ENCODE data around the gene POLD3.

Gene POLD3, protein sequence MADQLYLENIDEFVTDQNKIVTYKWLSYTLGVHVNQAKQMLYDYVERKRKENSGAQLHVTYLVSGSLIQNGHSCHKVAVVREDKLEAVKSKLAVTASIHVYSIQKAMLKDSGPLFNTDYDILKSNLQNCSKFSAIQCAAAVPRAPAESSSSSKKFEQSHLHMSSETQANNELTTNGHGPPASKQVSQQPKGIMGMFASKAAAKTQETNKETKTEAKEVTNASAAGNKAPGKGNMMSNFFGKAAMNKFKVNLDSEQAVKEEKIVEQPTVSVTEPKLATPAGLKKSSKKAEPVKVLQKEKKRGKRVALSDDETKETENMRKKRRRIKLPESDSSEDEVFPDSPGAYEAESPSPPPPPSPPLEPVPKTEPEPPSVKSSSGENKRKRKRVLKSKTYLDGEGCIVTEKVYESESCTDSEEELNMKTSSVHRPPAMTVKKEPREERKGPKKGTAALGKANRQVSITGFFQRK

DNA sequence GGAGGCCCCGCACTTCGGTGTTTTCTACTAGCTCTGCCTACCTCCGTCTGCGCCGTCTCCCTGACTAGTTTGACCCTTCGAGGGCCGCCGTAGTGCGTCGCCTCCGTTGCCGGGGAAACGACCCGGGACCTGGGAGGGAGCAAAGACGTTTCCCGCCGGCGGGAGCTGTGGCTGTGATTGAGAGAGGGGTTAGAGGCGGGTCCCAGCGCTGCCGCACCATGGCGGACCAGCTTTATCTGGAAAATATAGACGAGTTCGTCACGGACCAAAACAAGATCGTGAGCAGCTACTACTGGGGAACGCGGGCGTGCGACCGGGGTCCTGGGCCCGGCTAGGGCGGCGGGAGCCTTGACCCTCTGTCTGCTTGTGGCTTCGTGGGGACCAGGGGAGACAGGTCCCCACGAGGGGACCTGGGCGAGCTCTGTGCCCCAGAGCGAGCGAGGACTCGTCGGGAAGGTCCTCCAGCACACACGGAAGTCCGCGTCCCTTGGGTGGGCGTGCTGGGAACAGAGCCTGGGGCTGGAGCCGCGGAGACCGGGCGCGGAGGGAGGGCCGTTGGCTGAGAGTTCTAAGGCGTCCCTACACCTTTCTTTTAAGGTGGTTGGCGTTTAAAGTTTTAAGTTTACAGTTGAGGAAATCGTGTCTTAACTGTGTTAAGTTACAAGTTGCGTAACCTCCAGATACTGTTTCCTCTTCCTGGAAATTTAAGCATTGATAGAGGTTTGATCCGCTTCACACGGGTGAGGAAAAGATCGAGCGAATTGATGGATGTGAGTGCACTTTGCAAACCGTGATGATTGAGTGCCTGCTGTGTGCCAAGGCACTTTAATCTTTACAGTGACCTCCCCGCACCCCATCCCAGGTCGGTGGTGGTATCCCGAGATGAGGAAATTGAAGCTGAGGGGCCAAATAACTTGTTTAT lies at the start of gene POLD3:
Gene POLD3, plus strand, starts transcription at position 142 of the 922 bp plus-strand sequence. Its CDS starts 77 bp downstream, at position 219.
- peak; percentile 91 to 93 for DNase-seq

DNA sequence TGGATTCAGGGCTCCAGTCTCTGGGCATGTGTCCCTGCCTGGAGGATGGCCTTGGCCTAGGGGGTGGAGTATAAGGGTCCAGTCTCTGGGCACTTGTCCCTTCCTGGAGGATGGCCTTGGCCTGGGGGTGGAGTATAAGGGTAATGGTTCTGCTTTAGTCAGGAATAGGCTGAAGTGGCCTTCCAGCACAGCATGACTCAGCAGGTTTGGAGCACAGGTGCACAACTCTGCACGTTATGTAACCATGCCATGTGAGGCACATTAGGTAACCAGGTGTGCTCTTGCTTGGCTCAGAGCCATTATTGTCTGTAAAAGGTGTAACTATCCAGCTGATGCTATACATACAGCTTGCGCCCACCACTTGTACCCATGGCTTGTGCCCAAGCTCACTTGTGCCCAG lies 48.4 kb upstream of the POLD3 start:
- no peak for DNase-seq

DNA sequence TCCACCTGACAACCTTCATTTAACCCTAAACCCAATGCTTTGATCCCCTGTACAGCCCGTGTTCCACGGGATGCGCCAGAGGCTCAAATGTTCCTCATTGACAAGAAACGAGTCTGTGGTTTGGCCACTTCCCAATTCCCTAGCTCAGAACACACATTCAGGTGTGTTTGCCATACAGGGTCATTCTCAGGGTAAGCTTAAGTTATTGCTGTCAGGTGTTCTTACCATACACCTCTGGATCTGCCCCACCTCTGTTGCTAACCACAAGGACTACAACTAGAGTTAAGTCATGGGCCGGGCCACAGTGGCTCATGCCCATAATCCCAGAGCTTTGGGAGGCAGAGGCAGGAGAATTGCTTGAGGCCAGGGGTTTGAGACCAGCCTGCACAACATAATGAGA lies 45.6 kb upstream of the POLD3 start:
- DNase-seq, result no peak

DNA sequence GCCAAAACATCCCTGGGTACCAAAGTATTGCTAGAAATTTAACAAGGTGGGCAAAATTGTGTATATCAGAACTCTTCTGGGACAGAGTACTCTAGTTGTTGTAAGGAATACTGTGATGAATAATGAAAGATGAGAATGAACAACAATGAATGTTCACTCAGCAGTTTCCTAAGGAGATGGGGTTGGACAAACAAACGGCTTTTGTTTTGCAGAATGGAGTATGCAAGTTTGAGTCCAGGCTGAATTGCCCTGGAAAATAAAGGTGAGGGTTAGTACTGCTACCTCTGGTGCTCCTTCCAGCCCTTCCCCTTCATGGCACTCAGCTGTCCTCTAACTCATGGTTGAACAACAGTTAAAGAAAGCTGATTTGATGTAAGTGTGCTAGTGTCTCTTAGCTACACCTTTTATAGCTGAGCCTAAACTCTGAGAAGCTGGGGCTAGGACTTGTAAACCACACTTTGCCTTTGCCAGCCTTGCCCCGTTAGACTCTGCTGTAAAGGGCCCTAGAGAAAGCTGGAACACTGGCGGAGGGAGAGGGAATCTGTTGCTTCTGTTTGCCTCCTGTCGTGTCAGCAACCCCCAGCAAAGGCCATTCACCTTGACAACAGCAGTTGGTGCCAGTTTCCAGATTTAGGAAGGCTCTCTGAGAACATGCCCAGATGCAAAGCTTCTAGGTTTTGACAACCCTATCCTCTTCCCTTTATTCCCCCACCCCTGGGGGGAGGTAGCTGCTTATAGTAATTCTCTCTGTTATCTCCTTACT lies 41.2 kb upstream of the POLD3 start:
- no peak for DNase-seq

DNA sequence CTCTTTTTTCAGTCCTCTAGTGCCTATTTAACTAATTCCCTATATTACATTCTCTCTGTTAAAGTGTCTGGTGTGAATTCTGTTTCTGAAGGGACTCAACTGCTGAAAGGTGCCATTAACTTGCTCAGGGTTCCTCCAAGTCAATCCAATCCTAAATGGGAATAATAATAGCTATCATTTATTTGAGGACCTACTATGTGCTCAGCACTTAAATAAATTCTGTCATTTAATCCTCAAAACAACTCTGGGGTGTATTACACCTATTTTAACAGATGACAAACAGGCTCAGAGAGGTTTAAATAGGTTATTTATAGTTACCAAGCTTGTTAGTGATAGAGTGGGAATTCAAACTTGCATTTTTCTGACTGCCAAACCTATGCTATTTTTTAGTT lies 40.6 kb upstream of the POLD3 start:
- no peak for DNase-seq

DNA sequence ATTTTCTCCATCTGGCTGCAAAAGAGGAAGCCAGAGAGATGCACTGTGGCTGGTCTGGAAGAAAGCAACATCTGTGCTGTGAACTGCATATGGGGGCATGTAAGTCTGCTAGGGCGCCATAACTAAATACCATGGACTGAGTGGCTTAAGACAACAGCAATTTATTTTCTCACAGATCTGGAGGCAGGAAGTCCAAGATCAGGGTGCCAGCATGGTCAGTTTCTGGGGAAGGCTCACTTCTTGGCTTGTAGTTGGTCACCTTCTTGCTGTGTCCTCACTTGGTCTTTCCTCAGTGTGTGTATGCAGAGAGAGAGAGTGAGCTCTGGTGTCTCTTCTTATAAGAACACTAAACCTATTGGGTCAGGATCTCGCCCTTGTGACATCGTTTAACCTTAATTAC lies 34.9 kb upstream of the POLD3 start:
- no peak for DNase-seq

DNA sequence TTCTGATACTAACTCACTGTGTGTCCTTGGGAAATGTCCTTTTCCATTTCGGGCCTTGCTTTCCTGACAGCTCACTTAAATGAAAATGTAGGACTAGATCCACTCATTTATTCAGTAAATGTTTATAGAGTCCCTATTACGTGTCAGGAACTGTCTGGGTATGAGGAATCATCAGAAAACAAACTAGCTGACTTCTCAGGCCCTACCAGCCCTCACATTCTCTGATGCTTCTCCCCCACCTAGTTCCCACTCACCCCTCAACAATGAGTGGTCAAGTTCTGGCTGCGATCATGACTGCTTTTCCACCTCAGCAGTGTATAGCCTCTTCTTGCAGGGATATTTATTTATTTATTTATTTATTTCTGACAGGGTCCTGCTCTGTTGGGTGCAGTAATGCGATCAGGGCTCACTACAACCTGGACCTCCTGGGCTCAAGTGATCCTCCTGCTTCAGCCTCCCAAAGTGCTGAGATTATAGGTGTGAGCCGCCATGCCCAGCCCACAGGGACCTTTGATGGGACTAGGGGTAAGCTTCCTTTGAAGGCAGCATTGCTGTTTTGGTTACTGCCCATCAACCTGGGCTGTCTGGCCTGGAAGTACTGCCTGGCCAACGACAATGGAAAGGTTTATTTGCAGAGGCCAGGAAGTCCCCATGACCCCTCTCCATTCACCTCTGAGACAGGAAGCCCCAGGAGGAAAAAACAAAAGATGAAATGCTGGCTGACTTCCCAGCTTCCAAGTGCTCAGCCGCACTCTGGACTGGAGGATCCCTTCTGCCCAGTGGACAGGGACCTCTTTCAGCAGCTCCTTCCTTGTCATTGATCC lies 33.1 kb upstream of the POLD3 start:
- no peak for DNase-seq

DNA sequence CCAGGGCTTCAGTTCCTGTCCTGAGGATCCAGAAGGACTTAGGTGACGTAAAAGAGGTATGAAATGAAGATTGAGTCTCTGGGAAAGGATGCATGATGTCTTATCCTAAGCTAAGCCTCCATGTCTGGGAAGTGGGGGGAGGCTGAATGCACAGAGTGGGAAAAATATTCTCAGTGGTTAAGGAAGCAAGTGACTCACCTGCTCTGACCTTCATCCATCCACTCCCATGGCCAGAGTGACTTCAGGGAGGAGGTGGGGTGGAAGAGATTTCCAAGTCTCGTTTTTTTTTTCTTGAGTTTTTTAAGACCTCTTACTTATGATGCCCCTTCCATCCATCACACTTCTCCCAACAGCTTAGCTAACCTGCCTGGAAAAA lies 32.5 kb upstream of the POLD3 start:
- DNase-seq, result no peak

DNA sequence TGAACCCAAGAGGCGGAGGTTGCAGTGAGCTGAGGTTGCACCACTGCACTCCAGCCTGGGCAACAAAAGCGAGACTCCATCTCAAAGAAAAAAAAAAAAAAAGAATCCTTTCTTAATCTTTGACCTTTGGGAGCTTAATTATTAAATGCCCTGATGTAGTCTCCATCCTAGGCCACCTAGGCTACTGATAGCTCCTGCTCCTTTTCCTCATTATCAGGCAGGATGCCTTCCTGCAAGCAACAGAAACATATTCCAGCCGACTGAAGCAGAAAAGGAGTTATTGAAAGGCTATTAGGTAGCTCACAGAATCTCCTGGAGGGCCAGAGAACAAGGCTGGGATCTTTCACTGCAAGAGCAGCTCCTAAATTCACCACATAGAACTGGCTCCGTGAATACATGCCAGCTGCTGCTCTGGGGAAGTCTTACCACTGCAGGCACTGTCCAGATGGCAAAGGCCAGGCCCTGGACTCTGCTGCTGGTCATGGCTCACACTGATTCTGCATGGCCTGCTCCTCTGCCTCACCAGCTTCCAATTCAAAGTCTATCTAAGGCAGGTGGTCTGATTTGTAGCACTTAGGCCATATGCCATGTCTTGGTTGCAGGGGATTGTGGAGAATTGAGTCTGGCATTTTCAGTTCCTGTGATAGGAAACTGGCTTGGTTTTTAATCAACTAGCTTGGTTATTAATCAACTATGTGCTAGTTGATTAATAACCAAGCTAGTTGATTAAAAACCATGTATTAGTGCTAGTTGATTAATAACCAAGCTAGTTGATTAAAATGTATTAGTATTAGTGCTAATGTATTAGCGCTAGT lies 26.0 kb upstream of the POLD3 start:
- no peak for DNase-seq

DNA sequence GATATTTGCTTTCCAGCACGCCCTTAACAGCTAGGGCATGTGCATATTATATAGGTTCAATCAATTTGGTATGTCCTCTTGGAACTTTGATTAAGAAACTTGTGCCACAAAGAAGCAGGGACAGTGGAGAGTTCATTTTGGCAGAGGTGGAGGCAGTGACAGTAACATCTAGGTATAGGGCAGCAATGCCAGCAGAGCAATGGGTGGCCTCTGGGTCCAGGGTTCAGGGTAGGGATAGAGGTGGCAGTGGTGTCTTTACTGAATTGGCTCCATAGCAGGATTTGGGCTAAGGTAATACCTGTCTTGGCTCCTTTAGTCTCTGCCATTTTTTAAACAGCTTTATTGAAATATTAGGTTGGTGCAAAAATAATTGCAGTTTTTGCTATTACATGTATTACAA lies 24.4 kb upstream of the POLD3 start:
- no peak for DNase-seq

DNA sequence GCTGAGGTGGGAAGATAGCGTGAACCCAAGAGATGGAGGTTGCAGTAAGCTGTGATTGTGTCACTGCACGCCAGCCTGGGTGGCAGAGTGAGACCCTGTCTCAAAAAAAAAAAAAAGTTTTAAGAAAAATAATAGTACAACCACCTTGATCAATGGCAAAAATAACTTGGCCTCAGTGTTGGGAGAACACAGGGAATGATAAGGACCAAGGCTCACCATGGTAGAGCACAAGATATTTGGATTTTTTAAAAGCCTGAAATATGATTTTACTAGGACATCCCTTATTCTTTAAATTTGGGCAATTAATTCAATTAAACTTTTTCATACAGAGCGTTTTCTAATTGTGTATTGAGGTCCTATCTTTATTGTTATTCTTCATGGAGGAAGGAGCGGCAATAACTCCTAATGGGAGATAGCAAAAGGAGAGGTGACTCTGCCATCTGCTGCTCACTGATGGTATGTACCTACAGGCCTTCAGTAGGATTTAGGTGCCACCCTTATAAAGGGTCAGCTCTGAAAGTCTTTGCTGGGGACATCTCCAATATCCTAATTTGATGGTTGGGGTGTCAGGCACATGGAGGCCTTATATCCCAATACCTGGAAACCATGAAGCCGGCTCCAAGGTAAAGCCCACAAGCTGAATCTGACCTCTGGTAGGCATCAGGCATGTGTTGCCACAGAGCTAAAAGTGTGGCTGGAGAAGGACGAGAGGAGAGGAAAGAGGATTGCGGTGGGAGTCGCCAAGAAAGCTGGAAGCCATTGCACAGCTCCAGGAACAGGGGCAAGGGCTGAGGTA lies 21.9 kb upstream of the POLD3 start:
- DNase-seq, result no peak

DNA sequence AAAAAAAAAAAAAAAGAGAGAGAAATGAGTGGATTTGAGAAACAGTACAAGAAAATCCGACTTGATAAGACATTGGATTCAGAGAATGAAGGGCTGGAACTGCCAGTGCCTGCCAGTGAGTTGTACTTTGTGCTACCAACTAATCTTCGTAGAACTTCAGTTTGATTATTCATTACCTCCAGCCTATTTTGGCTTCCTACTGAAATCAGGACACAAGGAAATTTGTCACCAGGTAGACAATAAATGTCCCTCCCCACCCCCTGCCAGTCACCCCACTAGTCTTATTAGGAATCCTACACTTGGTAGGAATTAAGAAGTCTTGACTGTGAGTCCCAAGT lies 21.4 kb upstream of the POLD3 start:
- DNase-seq, result no peak

DNA sequence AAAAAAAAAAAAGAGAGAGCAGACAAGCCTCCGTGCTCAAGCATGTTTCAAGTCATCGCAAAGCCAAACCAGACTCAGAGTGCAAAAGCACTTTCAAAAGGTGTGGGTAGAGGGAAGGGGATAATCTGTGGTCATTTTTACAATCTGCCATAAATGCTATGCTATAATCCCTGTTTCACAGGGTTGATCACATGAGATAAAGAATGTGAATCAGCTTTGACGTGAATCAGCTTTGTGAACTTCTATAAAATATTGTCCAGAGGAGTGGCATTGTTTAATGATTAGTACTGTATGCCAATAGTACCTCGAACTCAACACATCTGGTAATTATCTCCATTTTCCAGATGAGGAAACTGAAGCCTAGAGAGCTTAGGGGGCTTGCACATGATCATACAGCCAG lies 20.0 kb upstream of the POLD3 start:
- DNase-seq, result no peak

DNA sequence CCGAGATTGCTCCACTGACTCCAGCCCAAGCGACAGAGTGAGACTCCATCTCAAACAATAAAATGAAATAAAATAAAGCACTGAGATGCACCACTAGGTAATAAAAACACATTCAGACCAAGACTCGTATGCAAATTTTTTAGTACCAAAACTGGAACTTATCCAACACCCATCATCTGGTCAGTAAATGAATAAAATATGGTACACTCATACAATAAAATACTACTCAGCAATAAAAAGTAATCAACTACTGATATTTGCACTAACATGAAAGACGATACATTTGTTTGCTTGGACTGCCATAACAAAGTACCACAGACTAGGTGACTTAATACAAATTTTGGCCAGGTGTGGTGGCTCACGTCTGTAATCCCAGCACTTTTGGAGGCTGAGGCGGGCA lies 17.8 kb upstream of the POLD3 start:
- DNase-seq, result no peak

DNA sequence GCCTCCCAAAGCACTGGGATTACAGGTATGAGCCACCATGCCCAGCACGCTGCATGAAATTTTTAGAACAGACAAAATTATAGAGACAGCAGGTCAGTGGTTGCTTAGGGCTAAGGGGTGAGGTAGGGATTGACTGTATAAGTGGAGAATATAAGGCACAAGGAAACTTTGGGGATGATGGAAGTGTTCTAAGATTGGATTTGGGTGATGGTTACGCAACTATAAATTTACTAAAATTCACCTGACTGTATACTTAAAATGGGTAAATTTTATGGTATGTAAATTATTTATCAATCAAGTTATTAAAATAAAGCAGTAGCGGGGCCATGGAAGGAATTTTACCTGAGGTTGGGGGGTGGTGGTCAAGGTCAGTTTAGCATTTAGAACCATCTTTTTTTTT lies 16.4 kb upstream of the POLD3 start:
- DNase-seq, result no peak

DNA sequence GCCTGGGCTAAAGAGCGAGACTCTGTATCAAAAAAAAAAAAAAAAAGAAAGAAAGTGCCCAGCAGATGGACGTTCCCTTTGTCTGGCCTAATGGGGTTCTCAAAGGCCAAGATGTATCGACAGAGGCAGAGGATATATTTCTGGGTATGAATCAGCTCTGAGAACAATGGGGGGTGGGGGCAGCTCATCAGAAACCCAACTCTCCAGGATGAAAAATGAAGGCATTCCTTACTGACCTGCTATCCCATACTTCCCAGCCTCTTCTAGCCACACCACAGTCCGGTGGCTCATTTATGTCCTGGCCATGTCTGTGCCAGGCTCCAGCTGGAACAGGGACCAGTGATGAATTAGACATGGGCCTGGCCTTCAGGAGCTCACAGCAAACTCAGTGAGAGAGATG lies 15.2 kb upstream of the POLD3 start:
- DNase-seq, result no peak

DNA sequence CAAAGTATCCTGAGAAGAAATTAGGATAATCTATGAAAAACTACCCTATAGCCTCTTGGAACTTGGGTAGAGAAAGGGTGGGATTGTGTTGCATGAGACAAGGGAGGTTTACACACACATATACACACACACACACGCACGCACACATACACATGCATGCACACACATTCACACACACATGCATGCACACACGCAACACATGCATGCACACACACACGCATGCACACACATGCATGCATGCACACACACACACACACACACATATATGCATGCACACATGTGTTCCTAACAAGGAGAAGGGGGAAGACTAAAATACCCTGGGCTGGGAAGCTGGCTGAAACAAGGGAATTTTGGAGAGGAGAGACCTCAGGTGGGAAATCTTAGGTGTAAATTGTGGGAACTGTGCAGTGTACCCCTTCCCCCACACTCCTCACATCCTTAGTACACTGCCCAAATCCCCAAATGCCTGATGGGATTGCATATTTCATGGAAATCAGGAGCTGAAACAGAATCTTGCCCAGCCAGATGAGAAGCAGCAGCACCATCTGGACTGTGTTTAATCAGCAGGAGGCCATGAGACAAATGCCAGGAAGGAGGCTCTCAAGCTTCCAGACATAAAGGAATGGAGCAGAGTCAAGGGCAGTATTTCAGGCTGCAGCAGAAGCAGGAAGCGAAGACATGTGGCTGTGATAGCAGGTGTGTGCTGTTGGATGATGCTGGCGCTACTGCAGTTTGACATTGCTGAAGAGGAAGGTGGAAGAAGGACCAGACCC lies 14.6 kb upstream of the POLD3 start:
- DNase-seq, result no peak

DNA sequence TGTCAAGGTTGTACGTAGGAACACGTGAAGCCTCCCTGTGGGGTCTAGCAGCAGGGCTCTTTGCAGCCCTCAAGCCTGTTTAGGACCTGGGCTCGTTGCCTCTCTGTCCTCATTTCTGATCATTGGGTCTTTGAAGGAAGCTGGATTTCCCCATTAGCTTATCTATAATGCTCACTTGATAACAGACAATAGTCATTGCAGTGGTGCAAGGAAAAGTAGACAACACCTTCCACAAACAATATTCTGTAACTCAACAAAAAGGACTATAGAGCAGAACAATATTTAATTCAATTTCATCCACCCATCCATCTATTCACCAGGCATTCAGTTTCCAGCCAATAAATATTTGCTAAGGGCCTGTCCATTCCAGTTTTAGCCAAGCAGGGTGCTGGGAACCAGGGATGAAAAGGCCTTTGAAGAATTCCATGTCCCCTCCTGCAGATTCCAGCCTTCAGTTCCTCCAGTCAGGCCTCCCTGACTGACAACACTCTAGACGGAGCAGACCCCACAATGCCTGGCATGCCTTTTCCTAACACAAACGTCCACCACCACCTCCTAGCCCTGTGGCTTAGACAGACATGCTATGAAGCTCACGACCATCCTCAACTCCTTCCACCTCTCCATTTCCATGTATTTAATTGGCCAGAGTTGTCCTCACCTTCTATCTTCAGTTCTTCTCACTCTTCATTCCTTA lies 12.7 kb upstream of the POLD3 start:
- DNase-seq, result no peak

DNA sequence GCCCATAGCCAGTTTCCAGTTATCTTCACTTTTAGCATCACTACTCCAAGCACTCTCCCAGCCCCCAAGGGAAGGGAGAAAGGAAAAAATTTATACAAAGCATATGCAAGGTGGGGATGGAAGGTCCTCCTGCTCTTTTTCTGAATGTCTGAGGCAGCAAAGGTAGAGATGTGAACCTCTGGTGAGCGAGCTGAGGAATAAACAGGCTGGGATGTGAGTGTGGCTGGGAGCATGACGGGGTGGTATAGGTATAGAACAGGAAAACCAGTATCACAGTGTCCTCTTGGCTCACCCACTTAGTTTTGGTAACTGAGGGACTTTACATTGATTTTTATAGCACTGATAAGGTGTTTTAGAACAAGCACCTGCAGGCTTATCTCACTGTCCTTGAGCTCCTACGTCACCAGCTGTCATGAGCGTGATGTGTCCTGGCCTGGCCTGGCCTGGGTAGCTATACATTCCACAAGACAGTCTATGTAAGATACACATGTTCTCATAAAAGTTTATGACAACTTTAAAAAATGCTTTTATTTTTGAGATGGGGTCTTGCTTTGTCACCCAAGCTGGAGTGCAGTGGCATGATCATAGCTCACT lies 10.3 kb upstream of the POLD3 start:
- DNase-seq, result no peak

Measured in stimulated activated CD4-positive, alpha-beta T cell treated with anti-CD3 and anti-CD28 coated beads, Interleukin-4, amount 100 ng/mL, for 4 hours (primary cell).